Esophagus muscularis mucosa (tissue), 4 donors: ENCODE measurements around the gene UBE2Z.

Experiments used
- EP300 ChIP-seq: sonication (generic); formaldehyde crosslinking; IDR thresholded peaks from one replicate; pipeline ENCODE4 v1.6.1; 2017; ENCODE audit warnings: antibody characterized with exemption
- POLR2A ChIP-seq: fragments of 450-650 bp; IDR thresholded peaks from one replicate; pipeline ENCODE4 v1.6.1; 2017; ENCODE audit warnings: antibody characterized with exemption, moderate library complexity, mild to moderate bottlenecking, low read depth
- POLR2AphosphoS5 ChIP-seq, 2 donors: sonication (generic); formaldehyde crosslinking; IDR thresholded peaks; one replicate each; pipeline ENCODE4 v1.6.1; 2017; ENCODE audit warnings: antibody characterized with exemption in 2 of 2
- TF ChIP-seq, protein P1 (sequence below), 3 experiments: fragments of 200-600 bp in 2 of 3; fragments of 450-650 bp in 1 of 3; sonication (generic) in 2 of 3; IDR thresholded peaks; one replicate each; pipeline ENCODE4 v1.5.1; 2017 to 2019; ENCODE audit warnings: antibody characterized with exemption in 3 of 3, mild to moderate bottlenecking in 2 of 3, moderate library complexity in 1 of 3

GRCh38 chr17:48910370-48910769 lies 2.2 kb downstream of the UBE2Z start:
- TF ChIP-seq, protein P1, sequence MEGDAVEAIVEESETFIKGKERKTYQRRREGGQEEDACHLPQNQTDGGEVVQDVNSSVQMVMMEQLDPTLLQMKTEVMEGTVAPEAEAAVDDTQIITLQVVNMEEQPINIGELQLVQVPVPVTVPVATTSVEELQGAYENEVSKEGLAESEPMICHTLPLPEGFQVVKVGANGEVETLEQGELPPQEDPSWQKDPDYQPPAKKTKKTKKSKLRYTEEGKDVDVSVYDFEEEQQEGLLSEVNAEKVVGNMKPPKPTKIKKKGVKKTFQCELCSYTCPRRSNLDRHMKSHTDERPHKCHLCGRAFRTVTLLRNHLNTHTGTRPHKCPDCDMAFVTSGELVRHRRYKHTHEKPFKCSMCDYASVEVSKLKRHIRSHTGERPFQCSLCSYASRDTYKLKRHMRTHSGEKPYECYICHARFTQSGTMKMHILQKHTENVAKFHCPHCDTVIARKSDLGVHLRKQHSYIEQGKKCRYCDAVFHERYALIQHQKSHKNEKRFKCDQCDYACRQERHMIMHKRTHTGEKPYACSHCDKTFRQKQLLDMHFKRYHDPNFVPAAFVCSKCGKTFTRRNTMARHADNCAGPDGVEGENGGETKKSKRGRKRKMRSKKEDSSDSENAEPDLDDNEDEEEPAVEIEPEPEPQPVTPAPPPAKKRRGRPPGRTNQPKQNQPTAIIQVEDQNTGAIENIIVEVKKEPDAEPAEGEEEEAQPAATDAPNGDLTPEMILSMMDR (IDR thresholded peaks at IDR 0.05): no peak
- TF ChIP-seq POLR2A (no peak), EP300 (no peak), POLR2AphosphoS5 (IDR thresholded peaks at IDR 0.05) (no peak)
